Uterus (tissue), 4 donors: ENCODE data around the gene APOBEC4. TPM values are rescaled to one million over a fixed set of nuclear protein-coding genes. Genes with fewer than 3 reads are reported as not detected.

Experiments
- DNase-seq, 2 donors: peaks; one replicate each; pipeline ENCODE4 v3.0.0-alpha.2; 2019 to 2020
- H3K27ac ChIP-seq, 2 donors: fragments of 200-600 bp; sonication (generic); 1 replicate in 1 of 2; 2 replicates in 1 of 2; pipeline ENCODE4 v1.5.1; 2016 to 2018
- H3K27me3 ChIP-seq, 2 donors: fragments of 200-600 bp; sonication (generic); one replicate each; pipeline ENCODE4 v1.5.1; 2018 to 2019; ENCODE audit warnings: control low read depth in 1 of 2
- H3K36me3 ChIP-seq, 2 donors: fragments of 200-600 bp; sonication (generic); one replicate each; pipeline ENCODE4 v1.5.1; 2019; ENCODE audit warnings: control low read depth in 1 of 2
- H3K4me1 ChIP-seq, 2 donors: fragments of 200-600 bp; sonication (generic); one replicate each; pipeline ENCODE4 v1.5.1; 2018 to 2019; ENCODE audit warnings: control low read depth in 1 of 2
- H3K4me3 ChIP-seq, 2 donors: fragments of 200-600 bp; sonication (generic); 1 replicate in 1 of 2; 2 replicates in 1 of 2; pipeline ENCODE4 v1.5.1; 2018 to 2019; ENCODE audit warnings: mild to moderate bottlenecking in 1 of 2
- H3K9me3 ChIP-seq, 2 donors: fragments of 200-600 bp; sonication (generic); one replicate each; pipeline ENCODE4 v1.5.1; 2019; ENCODE audit warnings: control low read depth in 1 of 2
- CTCF ChIP-seq, 4 experiments: fragments of 200-600 bp in 2 of 4; fragments of 450-650 bp in 2 of 4; sonication (generic) in 2 of 4; IDR thresholded peaks; one replicate each; pipeline ENCODE4 v1.5.1; 2016 to 2019; ENCODE audit warnings: antibody characterized with exemption in 4 of 4, mild to moderate bottlenecking in 2 of 4, moderate library complexity in 1 of 4
- POLR2A ChIP-seq, 2 donors: fragments of 450-650 bp; IDR thresholded peaks; one replicate each; pipeline ENCODE4 v1.6.1; 2016; ENCODE audit warnings: antibody characterized with exemption in 2 of 2, mild to moderate bottlenecking in 1 of 2, moderate library complexity in 1 of 2
- intact Hi-C: fragments of 100-400 bp; cut with DNase I; formaldehyde crosslinking; loops from one replicate; pipeline ENCODE4 v1.15.1; 2023; ENCODE audit warnings: low total_unique reads
- total RNA-seq, 4 donors: library from RNA; depleted of rRNA in 3 of 4; stranded (reverse); fragments of >200 nt in 3 of 4; gene quantifications; one replicate each; pipeline versions ENCODE4 v1.1.0 to v1.2.4, GENCODE V29; 2014 to 2023
- donor health status: DM: yes; HTN: yes; CAD: no.

APOBEC4 gene
- total RNA-seq, 4 donors from 2014 or later = 0.40 to 0.76 TPM; not detected in 2

GRCh38 chr1:183654706-183655105 is 1.6 kb upstream of the APOBEC4 start:
- Histone ChIP-seq H3K27ac (no peak overlapping the region), H3K36me3 (no peaks in the 10 kb centered on the region), H3K9me3 (no peaks in the 10 kb centered on the region), H3K4me1 (no peaks in the 10 kb centered on the region), H3K4me3 (no peak overlapping the region), H3K27me3 (no peaks in the 10 kb centered on the region)
- TF ChIP-seq CTCF (IDR thresholded peaks at IDR 0.05) = no peak
- no peak for TF ChIP-seq POLR2A (IDR thresholded peaks at IDR 0.05)
- intact Hi-C loops = loop anchor here (5.0 kb wide), 1 partner anchor 263 kb away; no protein-coding TSS in a partner anchor
- no peak for DNase-seq

- intact Hi-C loops = loop anchor here (5.0 kb wide), 1 partner anchor 263 kb away; no protein-coding TSS in a partner anchor
- DNase-seq = no peak
- Histone ChIP-seq H3K4me1 (no peaks in the 10 kb centered on the region), H3K9me3 (no peaks in the 10 kb centered on the region), H3K4me3 (no peak overlapping the region), H3K36me3 (no peaks in the 10 kb centered on the region), H3K27ac (no peak overlapping the region), H3K27me3 (no peaks in the 10 kb centered on the region)
- TF ChIP-seq POLR2A (IDR thresholded peaks at IDR 0.05) = no peak
- TF ChIP-seq CTCF (IDR thresholded peaks at IDR 0.05) = no peak
Observed at GRCh38 chr1:183653876-183654451, 848 bp upstream of the APOBEC4 start.

GRCh38 chr1:183653462-183653794 is 312 bp upstream of the APOBEC4 start:
- no peak for DNase-seq
- intact Hi-C loops = loop anchor here (5.0 kb wide), 1 partner anchor 264 kb away; no protein-coding TSS in a partner anchor
- Histone ChIP-seq H3K27me3 (no peaks in the 10 kb centered on the region), H3K9me3 (no peaks in the 10 kb centered on the region), H3K36me3 (no peaks in the 10 kb centered on the region), H3K27ac (no peak overlapping the region), H3K4me1 (no peaks in the 10 kb centered on the region), H3K4me3 (no peak overlapping the region)
- TF ChIP-seq POLR2A (IDR thresholded peaks at IDR 0.05) = no peak
- TF ChIP-seq CTCF (IDR thresholded peaks at IDR 0.05) = no peak

GRCh38 chr1:183652107-183652506 is 1.0 kb downstream of the APOBEC4 start:
- Histone ChIP-seq H3K4me3 (no peak overlapping the region), H3K9me3 (no peaks in the 10 kb centered on the region), H3K4me1 (no peaks in the 10 kb centered on the region), H3K27me3 (no peaks in the 10 kb centered on the region), H3K27ac (no peak overlapping the region), H3K36me3 (no peaks in the 10 kb centered on the region)
- no peak for DNase-seq
- no peak for TF ChIP-seq POLR2A (IDR thresholded peaks at IDR 0.05)
- no peak for TF ChIP-seq CTCF (IDR thresholded peaks at IDR 0.05)
- intact Hi-C loops = loop anchor here (5.0 kb wide), 1 partner anchor 265 kb away; no protein-coding TSS in a partner anchor

- intact Hi-C loops = loop anchor here (5.0 kb wide), 1 partner anchor 266 kb away; no protein-coding TSS in a partner anchor
- no peak for DNase-seq
- no peaks in the 10 kb centered on the region for H3K36me3 ChIP-seq
- H3K9me3 ChIP-seq = no peaks in the 10 kb centered on the region
- no peak for TF ChIP-seq POLR2A (IDR thresholded peaks at IDR 0.05)
- TF ChIP-seq CTCF (IDR thresholded peaks at IDR 0.05) = no peak
- no peaks in the 10 kb centered on the region for H3K4me1 ChIP-seq
- H3K27me3 ChIP-seq = no peaks in the 10 kb centered on the region
- no peak overlapping the region for H3K4me3 ChIP-seq
- no peak overlapping the region for H3K27ac ChIP-seq
Observed at GRCh38 chr1:183651612-183652011, 1.5 kb downstream of the APOBEC4 start.
